Esophagus squamous epithelium (tissue), 5 donors: ENCODE results near the gene ADIG. TPM values are rescaled to one million over a fixed set of nuclear protein-coding genes. Genes with fewer than 3 reads are reported as not detected.

Source experiments
- DNase-seq: peaks from one replicate; lab custom pipeline; 2025; lab: John Stamatoyannopoulos, UW
- H3K27ac ChIP-seq, 4 donors: fragments of 200-600 bp; sonication (generic); one replicate each; pipeline ENCODE4 v1.5.1; 2016 to 2019; ENCODE audit warnings: mild to moderate bottlenecking in 1 of 4
- H3K27me3 ChIP-seq, 4 donors: fragments of 200-600 bp; sonication (generic); 1 replicate in 3 of 4; 2 replicates in 1 of 4; pipeline versions ENCODE4 v1.5.1 to v1.6.0; 2017 to 2021; ENCODE audit warnings: antibody characterized with exemption in 1 of 4
- H3K36me3 ChIP-seq, 3 donors: fragments of 200-600 bp; sonication (generic); one replicate each; pipeline ENCODE4 v1.5.1; 2016 to 2019
- H3K4me1 ChIP-seq, 3 donors: fragments of 200-600 bp; sonication (generic); one replicate each; pipeline ENCODE4 v1.5.1; 2017 to 2019
- H3K4me3 ChIP-seq, 4 donors: fragments of 200-600 bp; sonication (generic); 1 replicate in 3 of 4; 2 replicates in 1 of 4; pipeline ENCODE4 v1.5.1; 2016 to 2019; ENCODE audit warnings: mild to moderate bottlenecking in 2 of 4, moderate library complexity in 1 of 4
- H3K9me3 ChIP-seq, 3 donors: fragments of 200-600 bp; sonication (generic); one replicate each; pipeline ENCODE4 v1.5.1; 2016 to 2019
- CTCF ChIP-seq, 6 experiments: fragments of 450-650 bp in 4 of 6; fragments of 200-600 bp in 2 of 6; sonication (generic) in 2 of 6; IDR thresholded peaks; one replicate each; pipeline ENCODE4 v1.5.1; 2016 to 2019; ENCODE audit warnings: antibody characterized with exemption in 6 of 6, mild to moderate bottlenecking in 4 of 6, moderate library complexity in 4 of 6
- POLR2A ChIP-seq, 4 donors: fragments of 450-650 bp; IDR thresholded peaks; one replicate each; pipeline ENCODE4 v1.6.1; 2017; ENCODE audit warnings: antibody characterized with exemption in 4 of 4, mild to moderate bottlenecking in 4 of 4, moderate library complexity in 3 of 4
- WGBS, 2 donors: methylation state at CpG; one replicate each; pipeline ENCODE4 v1.1.5; 2018; 5-methylcytosine and 5-hydroxymethylcytosine counted together
- intact Hi-C: fragments of 100-400 bp; cut with DNase I; formaldehyde crosslinking; loops from one replicate; pipeline ENCODE4 v1.15.0; 2022
- total RNA-seq, 4 donors: library from RNA; depleted of rRNA; stranded (reverse); fragments of >200 nt; gene quantifications; one replicate each; pipeline ENCODE4 v1.1.0, GENCODE V29; 2016
- donor health status: DM: yes; HTN: yes; CAD: no.

Gene ADIG
- total RNA-seq, 4 donors from 2014 or later: not detected

GRCh38 chr20:38583306-38583705 is 2.3 kb downstream of the ADIG start:
- TF ChIP-seq POLR2A (IDR thresholded peaks at IDR 0.05) (no peak), CTCF (IDR thresholded peaks at IDR 0.05) (no peak)
- Histone ChIP-seq H3K27ac (no peak overlapping the region), H3K4me1 (peaks cover 0 to 8% (median 0%) of the 10 kb centered on the region in 3 donors), H3K27me3 (peaks cover 0 to 35% (median 0%) of the 10 kb centered on the region in 4 donors), H3K4me3 (no peak overlapping the region), H3K9me3 (no peaks in the 10 kb centered on the region), H3K36me3 (no peaks in the 10 kb centered on the region)
- WGBS, 2 donors: 80% methylated on average over 2 of the region's 4 CpGs; no CpG with 5 or more reads in 1 of the 2 donors
- intact Hi-C loops: no loop called here
- no peak for DNase-seq

- WGBS, 2 donors: 45 to 52% methylated on average over 7 of the region's 7 CpGs
- TF ChIP-seq CTCF (IDR thresholded peaks at IDR 0.05) (no peak), POLR2A (IDR thresholded peaks at IDR 0.05) (no peak)
- Histone ChIP-seq H3K4me1 (peaks cover 0 to 8% (median 0%) of the 10 kb centered on the region in 3 donors), H3K4me3 (no peak overlapping the region), H3K27ac (no peak overlapping the region), H3K27me3 (peaks cover 0 to 44% (median 0%) of the 10 kb centered on the region in 4 donors), H3K9me3 (no peaks in the 10 kb centered on the region), H3K36me3 (no peaks in the 10 kb centered on the region)
- intact Hi-C loops: no loop called here
- DNase-seq: no peak
Measured at GRCh38 chr20:38584099-38584763, 3.2 kb downstream of the ADIG start.

GRCh38 chr20:38585404-38586180 is 4.6 kb downstream of the ADIG start:
- H3K4me1 ChIP-seq: peaks cover 0 to 8% (median 0%) of the 10 kb centered on the region in 3 donors
- WGBS, 2 donors: 78 to 84% methylated on average over 7 to 10 of the region's 10 CpGs
- no peak overlapping the region for H3K27ac ChIP-seq
- H3K36me3 ChIP-seq: no peaks in the 10 kb centered on the region
- no peaks in the 10 kb centered on the region for H3K9me3 ChIP-seq
- DNase-seq: no peak
- peaks cover 0 to 47% (median 0%) of the 10 kb centered on the region in 4 donors for H3K27me3 ChIP-seq
- H3K4me3 ChIP-seq: no peak overlapping the region
- TF ChIP-seq POLR2A (IDR thresholded peaks at IDR 0.05) (no peak), CTCF (IDR thresholded peaks at IDR 0.05) (no peak)
- intact Hi-C loops: no loop called here

DNA sequence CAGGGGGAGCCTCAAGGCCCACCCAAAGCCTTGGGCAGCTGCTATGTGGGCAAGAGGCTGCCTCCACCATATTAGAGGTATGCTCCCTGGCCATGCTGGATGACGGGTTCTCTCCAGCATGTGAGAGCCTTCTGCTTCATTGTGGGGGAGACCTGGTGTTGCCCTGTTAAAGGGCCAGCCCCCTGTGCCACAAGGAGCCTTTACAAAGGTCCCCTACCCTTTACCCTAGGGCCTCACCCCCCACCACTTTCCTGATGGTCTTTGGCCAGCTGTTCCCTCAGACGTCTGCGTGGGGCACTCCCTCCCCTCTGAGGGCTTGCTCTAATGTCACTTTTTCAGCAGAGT is 5.2 kb downstream of the ADIG start:
- 53 to 60% methylated on average over 2 to 3 of the region's 3 CpGs for whole genome bisulfite sequencing, 2 donors
- DNase-seq: no peak
- Histone ChIP-seq H3K36me3 (no peaks in the 10 kb centered on the region), H3K4me1 (peaks cover 0 to 2% (median 0%) of the 10 kb centered on the region in 3 donors), H3K27me3 (peaks cover 0 to 53% (median 0%) of the 10 kb centered on the region in 4 donors), H3K27ac (no peak overlapping the region), H3K4me3 (no peak overlapping the region), H3K9me3 (no peaks in the 10 kb centered on the region)
- TF ChIP-seq CTCF (IDR thresholded peaks at IDR 0.05) (no peak), POLR2A (IDR thresholded peaks at IDR 0.05) (no peak)
- intact Hi-C loops: no loop called here

DNA sequence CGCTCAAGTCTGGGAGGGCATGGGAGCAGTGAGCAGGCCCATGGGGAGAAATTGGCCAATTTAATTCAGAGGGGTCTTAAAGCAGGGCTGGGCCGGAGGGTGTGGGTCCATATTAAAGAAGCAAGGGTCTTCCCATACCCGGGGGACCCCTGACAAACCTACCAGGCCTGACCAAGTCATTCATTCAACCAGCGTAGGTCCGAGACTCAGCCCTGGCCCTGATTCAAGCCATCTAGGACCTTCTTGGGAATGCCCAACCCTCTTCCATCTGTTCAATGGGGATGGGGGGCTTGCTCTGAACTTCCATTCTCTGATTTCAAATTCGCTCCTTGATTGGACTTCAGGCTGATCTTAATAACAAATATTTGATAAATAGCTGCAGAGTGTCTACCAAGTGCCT is 7.3 kb downstream of the ADIG start:
- no peak for DNase-seq
- no peak overlapping the region for H3K4me3 ChIP-seq
- H3K27ac ChIP-seq: no peak overlapping the region
- H3K9me3 ChIP-seq: no peaks in the 10 kb centered on the region
- WGBS, 2 donors: 82 to 90% methylated on average over 3 to 5 of the region's 6 CpGs
- no peaks in the 10 kb centered on the region for H3K36me3 ChIP-seq
- intact Hi-C loops: no loop called here
- no peak for TF ChIP-seq CTCF (IDR thresholded peaks at IDR 0.05)
- no peak for TF ChIP-seq POLR2A (IDR thresholded peaks at IDR 0.05)
- H3K27me3 ChIP-seq: peaks cover 0 to 50% (median 0%) of the 10 kb centered on the region in 4 donors
- no peaks in the 10 kb centered on the region for H3K4me1 ChIP-seq
